Measurements from ENCODE around the gene SOD2. TPM values are rescaled to one million over a fixed set of nuclear protein-coding genes. Genes with fewer than 3 reads are reported as not detected.

SOD2 gene
- 180 and 441 TPM in 2 replicates for total RNA-seq

DNA sequence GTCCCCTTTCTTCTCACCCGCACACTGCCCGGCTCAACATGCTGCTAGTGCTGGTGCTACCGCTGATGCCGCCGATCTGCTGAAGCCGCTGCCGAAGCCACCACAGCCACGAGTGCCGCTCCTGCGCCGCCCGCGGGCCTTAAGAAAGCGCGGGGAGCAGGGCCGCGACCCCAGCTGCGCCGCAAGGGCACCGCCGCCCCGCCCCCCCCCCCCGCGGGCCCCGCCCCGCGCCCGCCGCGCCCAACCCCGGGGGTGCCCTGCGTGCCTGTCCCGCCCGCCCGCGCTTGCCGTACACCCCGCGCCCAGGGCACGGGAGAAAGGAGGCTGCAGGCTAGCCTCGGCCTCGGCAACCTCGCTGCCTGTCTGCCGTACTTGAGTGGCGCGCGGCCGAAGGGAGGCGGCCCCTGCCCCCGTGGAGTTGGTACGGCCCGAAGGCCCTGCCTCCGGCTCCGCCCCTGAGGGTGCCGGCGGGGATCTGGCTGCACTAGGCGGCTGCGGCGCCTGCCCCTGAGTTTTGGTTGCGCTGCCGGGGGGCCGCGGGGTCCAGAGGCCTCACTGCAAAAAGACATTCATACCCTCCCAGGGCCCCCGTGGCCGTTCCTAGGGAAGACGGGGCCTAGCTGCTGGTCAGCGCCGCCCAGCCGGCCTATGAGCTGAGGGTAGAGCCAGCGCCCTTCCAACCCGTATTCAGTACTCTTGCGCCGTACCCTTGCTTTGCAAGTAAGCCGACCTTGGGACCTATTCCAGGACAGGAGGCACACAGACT is at the start of gene SOD2:
SOD2 (minus strand) TSS at position 114 of the 766 bp plus-strand sequence; CDS start at position 40, 74 bp downstream.

DNA sequence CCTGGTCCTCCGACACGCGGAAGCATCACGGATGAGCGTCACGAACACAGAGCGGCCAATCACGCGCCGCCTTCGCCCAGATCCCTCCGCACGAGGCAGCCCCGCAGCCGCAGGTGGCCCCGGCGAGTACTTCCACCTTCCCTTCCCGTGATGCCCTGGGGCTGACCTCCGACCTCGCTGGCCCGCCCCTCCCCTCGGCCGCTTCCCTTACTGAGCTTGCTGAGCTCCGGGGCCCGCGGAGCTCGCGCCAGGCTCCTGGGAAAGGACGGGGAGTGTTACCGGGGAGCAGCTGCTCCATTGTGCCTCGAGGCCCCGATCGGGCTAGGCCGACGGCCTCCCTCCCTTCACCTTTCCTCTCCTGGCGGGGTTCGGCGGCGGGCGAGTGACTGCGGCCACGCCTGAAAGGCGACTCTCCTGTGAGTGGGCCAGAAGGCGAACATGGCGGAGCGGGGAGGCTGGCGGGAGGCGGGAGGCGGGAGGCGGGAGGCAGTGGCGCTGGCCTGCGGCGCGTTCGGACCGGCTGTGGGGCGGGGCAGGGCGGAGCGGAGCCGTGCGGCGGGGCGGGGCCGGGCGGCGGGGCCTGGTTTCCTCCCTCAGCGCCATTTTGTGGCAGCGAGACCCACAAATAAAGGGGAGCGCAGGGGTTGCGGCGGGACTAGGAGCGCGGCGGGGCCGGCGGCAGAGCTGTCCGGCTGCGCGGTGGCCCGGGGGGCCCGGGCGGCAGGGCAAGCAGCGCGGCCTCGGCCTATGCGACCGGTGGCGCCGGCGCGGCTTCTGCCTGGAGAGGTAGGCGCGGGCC is 34.1 kb upstream of the SOD2 start, which contains the start of gene WTAP:
WTAP (plus strand) TSS at position 589 of the 799 bp plus-strand sequence. CDS start 8,760 bp downstream, outside the sequence.

Other genes starting within 250 kb of the SOD2 start
- 62.6 and 90.6 TPM in 2 replicates for gene WTAP, start 34.3 kb upstream of the SOD2 start, total RNA-seq
- gene ACAT2, start 68.8 kb upstream of the SOD2 start, total RNA-seq = 6.8 and 87.9 TPM in 2 replicates
- gene TCP1, start 96.4 kb upstream of the SOD2 start, total RNA-seq = 136 and 220 TPM in 2 replicates
- gene MRPL18, start 97.2 kb upstream of the SOD2 start, total RNA-seq = 75.6 and 96.3 TPM in 2 replicates
- 0.16 TPM in 1 of 2 replicates, not detected in the other for gene PNLDC1, start 107.0 kb upstream of the SOD2 start, total RNA-seq
- not detected in 2 replicates for gene MAS1, start 197.7 kb upstream of the SOD2 start, total RNA-seq